ENCODE results near the gene FBLN2.

GRCh38 chr3:13617981-13618380 lies 69.1 kb downstream of the FBLN2 start:
- TF ChIP-seq POLR2A (IDR thresholded peaks at IDR 0.05): no peak
- no peak for TF ChIP-seq CTCF (IDR thresholded peaks at IDR 0.05)
